B cell (primary cell): ENCODE data around the gene RALB.

Experiments used
- EZH2 ChIP-seq: IDR thresholded peaks from 2 replicates; pipeline ENCODE4 v1.6.1; 2012; ENCODE audit warnings: borderline replicate concordance, low read depth, mild to moderate bottlenecking, moderate library complexity, low read length; ENCODE audit not compliant: insufficient read depth, poor library complexity, severe bottlenecking
- TF ChIP-seq, protein P1 (sequence below): fragments of 200-600 bp; IDR thresholded peaks from one replicate; pipeline ENCODE4 v1.8.0; 2022; ENCODE audit warnings: antibody characterized with exemption, mild to moderate bottlenecking

DNA sequence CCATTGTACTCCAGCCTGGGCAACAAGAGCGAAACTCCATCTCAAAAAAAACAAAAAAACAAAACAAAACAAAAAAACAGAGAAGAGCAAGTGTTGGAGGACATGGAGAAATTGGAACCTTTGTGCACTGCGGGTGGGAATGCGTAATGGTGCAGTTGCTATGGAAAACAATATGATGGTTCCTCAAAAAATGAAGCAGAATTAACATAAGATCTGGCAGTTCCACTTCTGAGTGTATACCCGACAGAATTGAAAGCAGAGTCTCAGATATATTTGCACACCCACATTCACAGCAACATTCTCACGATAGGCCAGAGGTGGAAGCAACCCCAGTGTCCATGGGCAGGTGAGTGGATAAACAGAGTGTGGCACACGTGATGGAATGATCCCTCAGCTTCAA is 11.0 kb upstream of the RALB start:
- TF ChIP-seq, protein P1, sequence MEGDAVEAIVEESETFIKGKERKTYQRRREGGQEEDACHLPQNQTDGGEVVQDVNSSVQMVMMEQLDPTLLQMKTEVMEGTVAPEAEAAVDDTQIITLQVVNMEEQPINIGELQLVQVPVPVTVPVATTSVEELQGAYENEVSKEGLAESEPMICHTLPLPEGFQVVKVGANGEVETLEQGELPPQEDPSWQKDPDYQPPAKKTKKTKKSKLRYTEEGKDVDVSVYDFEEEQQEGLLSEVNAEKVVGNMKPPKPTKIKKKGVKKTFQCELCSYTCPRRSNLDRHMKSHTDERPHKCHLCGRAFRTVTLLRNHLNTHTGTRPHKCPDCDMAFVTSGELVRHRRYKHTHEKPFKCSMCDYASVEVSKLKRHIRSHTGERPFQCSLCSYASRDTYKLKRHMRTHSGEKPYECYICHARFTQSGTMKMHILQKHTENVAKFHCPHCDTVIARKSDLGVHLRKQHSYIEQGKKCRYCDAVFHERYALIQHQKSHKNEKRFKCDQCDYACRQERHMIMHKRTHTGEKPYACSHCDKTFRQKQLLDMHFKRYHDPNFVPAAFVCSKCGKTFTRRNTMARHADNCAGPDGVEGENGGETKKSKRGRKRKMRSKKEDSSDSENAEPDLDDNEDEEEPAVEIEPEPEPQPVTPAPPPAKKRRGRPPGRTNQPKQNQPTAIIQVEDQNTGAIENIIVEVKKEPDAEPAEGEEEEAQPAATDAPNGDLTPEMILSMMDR: no peak
- no peak for TF ChIP-seq EZH2
